OCI-LY3 (cell line): ENCODE data around the gene EIF4G1.

Experiments
- H2AFZ ChIP-seq: fragments of 200-600, 300-600 bp; shearing (Covaris generic); 2 replicates; pipeline ENCODE4 v1.6.0; 2014; ENCODE audit warnings: antibody characterized with exemption, low read depth, low read length
- H3K27ac ChIP-seq: fragments of 200-600, 300-600 bp; sonication (generic); 2 replicates; pipeline ENCODE4 v1.5.1; 2014; ENCODE audit warnings: mild to moderate bottlenecking, low read length, moderate library complexity, mixed read lengths
- H3K27me3 ChIP-seq: fragments of 200-600, 300-600 bp; sonication (generic); 2 replicates; pipeline ENCODE4 v1.6.1; 2014; ENCODE audit warnings: low read depth, low read length, mixed read lengths
- H3K36me3 ChIP-seq: fragments of 200-600, 300-600 bp; sonication (generic); replicated peaks from 2 replicates; pipeline ENCODE3; 2014; ENCODE audit warnings: low read depth, low read length, mixed read lengths
- H3K4me1 ChIP-seq: fragments of 300-600, 200-600 bp; sonication (generic); 2 replicates; pipeline ENCODE4 v1.6.1; 2014; ENCODE audit warnings: low read length, mixed read lengths
- H3K4me2 ChIP-seq: fragments of 200-600, 300-600 bp; sonication (generic); 2 replicates; pipeline ENCODE4 v1.6.1; 2014; ENCODE audit warnings: low read length, mixed read lengths
- H3K4me3 ChIP-seq: fragments of 300-600, 200-600 bp; sonication (generic); 2 replicates; pipeline ENCODE4 v1.5.1; 2014; ENCODE audit warnings: antibody characterized with exemption, mild to moderate bottlenecking, low read length, moderate library complexity
- H3K79me2 ChIP-seq: fragments of 300-600, 200-600 bp; shearing (Covaris generic); 2 replicates; pipeline ENCODE4 v1.6.1; 2014; ENCODE audit warnings: mild to moderate bottlenecking, low read length, mixed read lengths
- H3K9ac ChIP-seq: fragments of 300-600, 200-600 bp; shearing (Covaris generic); 2 replicates; pipeline ENCODE4 v1.6.0; 2014; ENCODE audit warnings: mild to moderate bottlenecking, low read length, moderate library complexity
- H3K9me3 ChIP-seq: fragments of 200-600, 300-600 bp; shearing (Covaris generic); 2 replicates; pipeline ENCODE4 v1.6.1; 2014; ENCODE audit warnings: low read length, mixed read lengths; ENCODE audit not compliant: insufficient read depth
- H4K20me1 ChIP-seq: fragments of 200-600, 300-600 bp; sonication (generic); 2 replicates; pipeline ENCODE4 v1.6.1; 2016; ENCODE audit warnings: low read length, mixed read lengths; ENCODE audit not compliant: insufficient read depth
- EZH2phosphoT487 ChIP-seq: fragments of 200-600 bp; shearing (Covaris generic); IDR thresholded peaks from 2 replicates; pipeline ENCODE4 v1.6.1; 2018; ENCODE audit warnings: antibody characterized with exemption, mixed run types, low read depth
- TF ChIP-seq, protein P1 (sequence below): fragments of 200-600, 300-600 bp; sonication (generic); IDR thresholded peaks from 2 replicates; pipeline ENCODE4 v1.5.1; 2014; ENCODE audit warnings: antibody characterized with exemption, low read length, low read depth

Gene EIF4G1

DNA sequence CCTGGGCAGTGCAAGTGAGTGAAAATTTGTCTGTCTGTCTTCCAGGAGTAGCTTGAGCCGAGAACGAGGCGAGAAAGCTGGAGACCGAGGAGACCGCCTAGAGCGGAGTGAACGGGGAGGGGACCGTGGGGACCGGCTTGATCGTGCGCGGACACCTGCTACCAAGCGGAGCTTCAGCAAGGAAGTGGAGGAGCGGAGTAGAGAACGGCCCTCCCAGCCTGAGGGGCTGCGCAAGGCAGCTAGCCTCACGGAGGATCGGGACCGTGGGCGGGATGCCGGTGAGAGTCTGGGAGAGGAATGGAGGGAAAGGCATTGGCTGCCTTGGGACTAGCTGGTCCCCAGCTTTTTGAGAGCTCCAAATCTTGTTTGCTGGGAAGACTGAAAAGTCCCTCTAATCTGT, 12.8 kb downstream of the EIF4G1 start:
- H3K9me3 ChIP-seq = no peaks in the 10 kb centered on the region
- H3K27ac ChIP-seq = no peak overlapping the region
- no peaks in the 10 kb centered on the region for H3K4me1 ChIP-seq
- peaks cover 22% of the 10 kb centered on the region for H4K20me1 ChIP-seq
- no peaks in the 10 kb centered on the region for H3K27me3 ChIP-seq
- peaks cover 40% of the 10 kb centered on the region; the same call in 1 of the 2 replicates for H3K79me2 ChIP-seq
- H3K4me2 ChIP-seq = no peak overlapping the region
- no peak for TF ChIP-seq EZH2phosphoT487
- TF ChIP-seq, protein P1, sequence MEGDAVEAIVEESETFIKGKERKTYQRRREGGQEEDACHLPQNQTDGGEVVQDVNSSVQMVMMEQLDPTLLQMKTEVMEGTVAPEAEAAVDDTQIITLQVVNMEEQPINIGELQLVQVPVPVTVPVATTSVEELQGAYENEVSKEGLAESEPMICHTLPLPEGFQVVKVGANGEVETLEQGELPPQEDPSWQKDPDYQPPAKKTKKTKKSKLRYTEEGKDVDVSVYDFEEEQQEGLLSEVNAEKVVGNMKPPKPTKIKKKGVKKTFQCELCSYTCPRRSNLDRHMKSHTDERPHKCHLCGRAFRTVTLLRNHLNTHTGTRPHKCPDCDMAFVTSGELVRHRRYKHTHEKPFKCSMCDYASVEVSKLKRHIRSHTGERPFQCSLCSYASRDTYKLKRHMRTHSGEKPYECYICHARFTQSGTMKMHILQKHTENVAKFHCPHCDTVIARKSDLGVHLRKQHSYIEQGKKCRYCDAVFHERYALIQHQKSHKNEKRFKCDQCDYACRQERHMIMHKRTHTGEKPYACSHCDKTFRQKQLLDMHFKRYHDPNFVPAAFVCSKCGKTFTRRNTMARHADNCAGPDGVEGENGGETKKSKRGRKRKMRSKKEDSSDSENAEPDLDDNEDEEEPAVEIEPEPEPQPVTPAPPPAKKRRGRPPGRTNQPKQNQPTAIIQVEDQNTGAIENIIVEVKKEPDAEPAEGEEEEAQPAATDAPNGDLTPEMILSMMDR = no peak
- peaks cover 89% of the 10 kb centered on the region for H3K36me3 ChIP-seq
- H3K9ac ChIP-seq = no peak overlapping the region
- no peak overlapping the region for H2AFZ ChIP-seq
- H3K4me3 ChIP-seq = no peak overlapping the region

DNA sequence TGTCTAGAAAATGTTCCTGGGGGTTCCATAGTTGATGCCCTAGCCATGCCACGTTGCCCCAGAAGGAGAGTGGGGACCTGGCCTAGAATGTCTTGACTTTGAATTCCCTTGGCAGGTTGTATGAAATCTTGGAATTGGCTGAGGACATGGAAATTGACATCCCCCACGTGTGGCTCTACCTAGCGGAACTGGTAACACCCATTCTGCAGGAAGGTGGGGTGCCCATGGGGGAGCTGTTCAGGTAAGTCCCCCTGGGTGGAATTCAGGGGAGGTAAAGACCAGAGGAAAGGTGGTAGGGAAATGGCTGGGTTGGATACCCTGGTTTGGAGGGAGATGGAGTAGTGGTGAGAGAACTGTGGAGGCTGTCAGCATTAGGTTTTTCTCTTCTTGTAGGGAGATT, 14.1 kb downstream of the EIF4G1 start:
- peaks cover 32% of the 10 kb centered on the region; the same call in 1 of the 2 replicates for H3K79me2 ChIP-seq
- no peak overlapping the region for H3K27ac ChIP-seq
- no peak overlapping the region for H3K4me2 ChIP-seq
- H3K9me3 ChIP-seq = no peaks in the 10 kb centered on the region
- H3K9ac ChIP-seq = no peak overlapping the region
- no peak overlapping the region for H2AFZ ChIP-seq
- peaks cover 30% of the 10 kb centered on the region for H4K20me1 ChIP-seq
- no peak overlapping the region for H3K4me3 ChIP-seq
- no peak for TF ChIP-seq EZH2phosphoT487
- TF ChIP-seq, protein P1 = no peak
- H3K36me3 ChIP-seq = peaks cover 88% of the 10 kb centered on the region
- no peaks in the 10 kb centered on the region for H3K4me1 ChIP-seq
- H3K27me3 ChIP-seq = no peaks in the 10 kb centered on the region

DNA sequence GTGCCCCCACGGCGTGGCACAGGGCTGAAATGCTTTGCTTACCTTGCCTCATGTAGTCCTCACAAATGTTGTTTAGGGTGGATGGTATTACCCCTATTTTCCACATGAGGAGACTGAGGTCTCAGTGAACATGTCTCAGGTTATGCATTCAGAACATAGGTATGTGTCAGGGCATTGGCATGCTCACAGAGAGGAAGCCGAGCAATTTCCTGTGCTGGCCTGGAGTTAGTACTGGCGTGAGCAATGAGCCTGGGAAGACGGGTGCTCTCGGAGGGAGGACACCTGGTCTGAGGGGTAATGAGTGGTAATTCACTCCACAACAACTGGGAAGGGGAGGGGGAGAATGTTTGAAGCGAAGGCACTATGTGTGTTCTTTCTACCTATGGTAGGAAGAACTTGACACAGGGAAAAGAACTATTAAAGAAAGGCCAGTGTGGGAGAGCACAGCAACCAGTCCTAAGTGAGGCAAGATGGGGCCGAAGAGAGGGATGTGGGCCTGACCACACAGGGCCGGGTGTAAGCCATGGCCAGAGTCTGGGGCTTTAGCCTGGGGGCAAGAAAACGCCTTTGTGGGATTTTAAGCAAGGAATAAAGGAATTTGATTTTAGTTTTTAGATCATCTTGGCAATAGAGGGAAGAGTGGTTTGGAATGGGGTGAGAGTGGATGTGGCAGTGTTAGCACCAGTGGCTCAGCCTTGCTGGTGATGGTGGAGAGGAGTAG, 18.1 kb downstream of the EIF4G1 start:
- peaks cover 4% of the 10 kb centered on the region; the same call in 1 of the 2 replicates for H3K79me2 ChIP-seq
- H3K4me3 ChIP-seq = no peak overlapping the region
- no peak overlapping the region for H3K9ac ChIP-seq
- peaks cover 4% of the 10 kb centered on the region; the same call in 1 of the 2 replicates for H3K4me1 ChIP-seq
- H3K9me3 ChIP-seq = no peaks in the 10 kb centered on the region
- H3K36me3 ChIP-seq = peaks cover 78% of the 10 kb centered on the region
- no peak overlapping the region for H3K27ac ChIP-seq
- TF ChIP-seq, protein P1 = no peak
- no peak for TF ChIP-seq EZH2phosphoT487
- no peak overlapping the region for H2AFZ ChIP-seq
- no peaks in the 10 kb centered on the region for H3K27me3 ChIP-seq
- H4K20me1 ChIP-seq = peaks cover 40% of the 10 kb centered on the region
- H3K4me2 ChIP-seq = no peak overlapping the region

DNA sequence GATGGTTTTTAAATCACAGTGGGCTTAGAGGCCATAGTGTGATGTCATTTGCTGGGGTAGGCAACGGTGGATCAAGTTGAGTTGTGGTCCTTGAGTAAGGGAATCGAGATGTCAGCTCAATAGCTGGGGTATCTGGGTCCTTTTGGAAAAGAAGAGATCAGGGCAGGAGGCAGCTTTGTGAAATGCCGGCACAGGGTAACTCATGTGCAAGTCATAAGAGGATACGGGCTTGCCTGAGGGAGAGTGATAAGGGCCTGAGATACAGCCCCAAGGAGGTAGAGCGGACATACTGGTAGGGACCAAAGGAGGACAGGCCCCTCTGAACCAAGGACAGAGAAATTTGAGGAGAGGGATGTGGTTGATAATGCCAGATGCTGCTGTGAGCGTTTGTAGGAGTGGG, 18.8 kb downstream of the EIF4G1 start:
- no peak overlapping the region for H3K4me2 ChIP-seq
- no peaks in the 10 kb centered on the region for H3K9me3 ChIP-seq
- H3K79me2 ChIP-seq = no peaks in the 10 kb centered on the region; the same call in 1 of the 2 replicates
- no peak overlapping the region for H3K4me3 ChIP-seq
- no peak overlapping the region for H3K9ac ChIP-seq
- H3K36me3 ChIP-seq = peaks cover 72% of the 10 kb centered on the region
- peaks cover 40% of the 10 kb centered on the region for H4K20me1 ChIP-seq
- no peak overlapping the region for H2AFZ ChIP-seq
- peaks cover 4% of the 10 kb centered on the region; the same call in 1 of the 2 replicates for H3K4me1 ChIP-seq
- H3K27me3 ChIP-seq = no peaks in the 10 kb centered on the region
- no peak overlapping the region for H3K27ac ChIP-seq
- no peak for TF ChIP-seq EZH2phosphoT487
- TF ChIP-seq, protein P1 = no peak
